Activated T-cell treated with anti-CD3 and anti-CD28 coated beads for 1 hour (primary cell): ENCODE measurements around the gene CLIP4.

Source experiments
- DNase-seq: peaks from one replicate; pipeline ENCODE4 v3.0.0-alpha.2; 2020; ENCODE audit warnings: low read depth

The CLIP4 gene

GRCh38 chr2:29189052-29189451 is 73.8 kb downstream of the CLIP4 start:
- no peak for DNase-seq

- no peak for DNase-seq
Measured at GRCh38 chr2:29191817-29192216, 76.6 kb downstream of the CLIP4 start.

GRCh38 chr2:29192526-29192925 is 77.3 kb downstream of the CLIP4 start:
- DNase-seq, result no peak

- DNase-seq, result no peak
Measured at GRCh38 chr2:29193111-29193510, 77.9 kb downstream of the CLIP4 start.

DNA sequence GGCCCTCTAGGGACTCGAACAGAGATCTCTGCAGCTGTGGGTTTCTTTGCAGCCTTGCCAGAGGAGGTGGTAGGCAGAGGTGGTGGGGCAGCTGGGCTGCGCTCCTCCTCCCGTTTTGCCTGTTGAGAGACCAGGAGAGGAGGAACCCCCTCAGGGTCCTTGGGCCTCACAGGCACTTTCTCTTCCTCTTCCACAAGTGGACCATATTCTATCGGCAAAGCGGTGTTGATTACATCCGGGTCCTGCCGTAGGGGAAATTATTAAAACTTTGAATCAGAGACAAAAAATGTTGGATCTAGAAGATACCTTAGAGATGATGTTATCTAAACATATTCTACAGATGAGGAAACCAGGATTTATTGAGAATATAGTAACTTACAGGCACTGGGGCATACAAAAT is 78.5 kb downstream of the CLIP4 start:
- DNase-seq, result no peak

DNA sequence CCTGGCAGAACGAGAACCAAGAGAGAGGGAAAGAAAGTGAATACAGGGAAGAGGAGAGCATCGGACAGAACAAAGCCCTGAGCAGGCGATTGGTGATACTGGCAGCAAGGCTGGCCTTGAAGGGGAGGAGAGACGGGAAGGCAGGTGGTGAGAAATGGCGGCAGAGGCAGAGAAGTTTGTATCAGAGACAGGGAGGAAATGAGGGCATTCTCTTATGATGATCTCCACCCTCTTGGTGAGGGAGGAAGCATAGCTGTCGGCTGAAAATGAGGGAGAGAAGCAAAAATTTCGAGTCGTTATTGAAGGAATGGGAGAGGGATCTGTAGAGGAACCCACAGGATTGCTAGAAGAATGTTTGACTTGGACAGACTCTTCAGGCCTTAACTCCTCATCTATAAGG is 80.6 kb downstream of the CLIP4 start:
- no peak for DNase-seq

DNA sequence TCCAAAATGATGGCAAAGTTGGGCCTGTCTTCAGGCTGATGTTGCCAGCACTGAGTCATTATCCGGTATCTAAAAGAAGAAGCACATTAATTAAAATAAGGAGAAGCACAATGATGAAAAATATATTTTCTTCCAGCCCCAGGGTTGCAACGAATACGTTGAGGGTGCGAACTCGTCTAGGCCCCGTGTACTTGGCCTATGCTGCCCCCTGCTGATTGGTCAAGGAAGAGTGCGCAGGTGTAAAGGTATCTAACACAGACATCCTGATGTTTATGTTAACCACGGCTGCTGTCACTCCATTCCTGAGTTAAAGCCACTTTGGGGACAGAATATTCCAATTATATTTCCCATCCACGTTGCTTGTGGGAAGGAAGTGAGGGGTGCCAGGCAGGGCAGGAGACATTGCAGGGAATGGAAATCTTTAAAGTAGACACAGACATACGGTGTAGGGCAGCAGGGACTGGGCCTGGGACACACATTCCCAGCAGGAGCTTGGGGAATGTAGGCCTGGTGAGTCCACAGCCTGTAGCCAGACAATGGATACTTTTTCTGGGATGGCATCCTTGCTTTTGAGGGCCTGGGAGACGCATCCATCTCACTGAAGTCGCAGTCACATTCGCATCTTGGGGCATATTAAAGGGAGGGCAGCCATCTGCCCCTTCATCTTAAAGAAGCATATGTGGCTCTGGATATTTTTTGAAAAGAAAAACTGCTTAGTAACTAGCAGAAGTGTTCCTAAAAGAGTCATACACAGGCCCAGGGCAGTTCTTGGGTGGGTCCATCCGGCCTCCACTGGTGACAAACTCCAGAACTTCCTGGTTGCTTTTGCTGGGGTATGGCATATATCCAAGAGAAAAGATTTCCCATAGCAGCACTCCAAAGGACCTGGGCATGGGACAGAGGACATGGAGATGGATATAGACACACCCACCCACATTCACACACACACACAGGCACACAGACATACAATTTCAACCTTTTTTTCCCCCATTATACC is 81.9 kb downstream of the CLIP4 start:
- peak; percentile 75 for DNase-seq

DNA sequence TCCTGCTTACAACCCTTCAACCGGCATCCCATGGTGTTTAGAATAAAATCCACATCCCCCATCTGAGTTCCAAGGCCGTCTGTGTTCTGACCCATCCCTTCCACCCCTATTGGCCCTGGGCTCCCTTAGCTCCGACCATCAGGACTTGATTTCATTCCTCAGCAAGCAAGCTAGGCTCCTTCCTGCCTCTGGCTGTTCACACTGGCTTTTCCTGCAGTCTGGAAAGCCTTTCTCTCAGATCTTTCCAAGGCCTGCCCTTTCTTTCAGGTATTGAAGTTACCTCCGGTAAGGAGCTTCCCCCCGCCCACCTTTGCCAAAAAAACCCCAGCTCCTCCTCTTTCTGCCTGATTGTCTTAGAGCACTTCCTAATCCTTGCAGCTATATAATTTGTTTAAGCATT is 86.8 kb downstream of the CLIP4 start:
- no peak for DNase-seq

GRCh38 chr2:29202819-29203495 is 87.7 kb downstream of the CLIP4 start:
- no peak for DNase-seq

GRCh38 chr2:29206941-29207340 is 91.7 kb downstream of the CLIP4 start:
- DNase-seq, result no peak

DNA sequence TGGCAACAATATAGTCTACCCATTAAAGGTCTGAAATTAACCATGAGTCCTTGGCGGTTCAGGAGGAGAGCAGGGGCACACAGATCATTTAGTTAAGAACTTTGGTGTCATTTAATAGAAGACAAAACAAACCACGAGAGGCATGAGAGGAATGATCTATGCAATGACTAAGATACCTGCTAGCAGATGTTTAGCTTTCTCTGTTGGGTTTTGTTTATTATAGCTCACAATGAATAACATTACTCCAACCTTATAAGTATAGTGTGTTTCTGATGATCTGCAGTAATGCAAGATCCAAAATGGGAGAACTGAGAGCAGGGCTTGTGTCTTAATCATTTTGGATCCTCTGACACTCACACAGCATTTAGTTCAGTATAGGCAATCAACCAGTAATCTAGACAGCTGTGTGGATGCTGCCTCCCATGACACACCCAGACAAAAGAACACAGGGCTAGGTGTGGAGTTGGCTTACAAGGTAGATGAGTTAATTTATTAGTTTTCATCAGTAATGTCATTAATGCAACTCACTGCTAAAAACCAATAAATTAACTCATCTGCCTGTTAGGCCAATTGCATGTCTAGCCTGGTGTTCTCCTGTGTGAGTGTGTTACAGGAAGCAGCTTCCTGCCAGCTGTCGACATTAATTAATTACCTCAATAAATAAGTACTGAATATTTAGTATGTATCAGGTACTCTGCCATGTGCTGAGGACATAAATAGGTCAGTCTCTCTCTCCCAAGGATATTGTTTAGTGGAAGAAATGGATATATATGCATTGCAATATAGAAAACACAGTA is 92.3 kb downstream of the CLIP4 start:
- no peak for DNase-seq

DNA sequence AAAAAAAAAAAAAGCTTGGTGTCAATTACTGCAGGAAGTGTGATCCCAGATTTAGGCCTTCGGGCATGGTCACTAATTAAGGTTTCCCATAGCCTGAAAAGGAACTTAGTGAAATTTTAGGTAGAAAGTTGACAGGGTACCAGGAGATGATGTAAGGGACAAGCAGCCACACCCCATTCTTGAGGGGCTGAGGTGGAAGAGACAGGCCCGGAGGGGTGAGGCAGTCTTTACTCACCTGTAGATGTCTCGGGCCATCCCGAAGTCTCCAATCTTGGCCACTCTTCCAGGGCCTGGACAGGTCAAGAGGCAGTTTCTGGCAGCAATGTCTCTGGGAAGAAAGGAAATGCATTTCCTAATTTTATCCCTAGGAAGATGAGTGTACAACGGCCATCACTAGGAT is 94.3 kb downstream of the CLIP4 start:
- DNase-seq, result no peak

- no peak for DNase-seq
Measured at GRCh38 chr2:29212009-29212408, 96.8 kb downstream of the CLIP4 start.

GRCh38 chr2:29213888-29214291 is 98.7 kb downstream of the CLIP4 start:
- DNase-seq, result no peak

DNA sequence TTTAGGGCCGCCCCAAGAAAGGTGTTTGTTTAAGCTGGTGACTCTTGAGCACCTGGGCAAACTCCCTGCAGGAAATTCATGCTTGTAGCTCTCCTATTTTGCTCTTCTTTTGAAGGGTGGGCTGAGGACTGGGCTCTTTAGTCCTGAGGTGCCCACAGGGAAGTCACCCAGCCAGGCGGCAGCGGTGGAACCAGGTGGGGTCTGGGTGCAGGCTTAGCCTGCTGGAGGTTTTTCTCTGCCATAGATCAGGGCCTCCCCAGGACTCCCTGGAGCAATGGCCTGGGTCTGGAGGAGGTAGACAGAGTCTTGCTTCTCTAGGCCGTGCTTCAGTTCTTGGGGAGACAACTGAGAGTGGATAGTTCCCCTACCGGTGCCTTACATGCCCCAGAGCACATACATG is 99.9 kb downstream of the CLIP4 start:
- DNase-seq, result no peak

DNA sequence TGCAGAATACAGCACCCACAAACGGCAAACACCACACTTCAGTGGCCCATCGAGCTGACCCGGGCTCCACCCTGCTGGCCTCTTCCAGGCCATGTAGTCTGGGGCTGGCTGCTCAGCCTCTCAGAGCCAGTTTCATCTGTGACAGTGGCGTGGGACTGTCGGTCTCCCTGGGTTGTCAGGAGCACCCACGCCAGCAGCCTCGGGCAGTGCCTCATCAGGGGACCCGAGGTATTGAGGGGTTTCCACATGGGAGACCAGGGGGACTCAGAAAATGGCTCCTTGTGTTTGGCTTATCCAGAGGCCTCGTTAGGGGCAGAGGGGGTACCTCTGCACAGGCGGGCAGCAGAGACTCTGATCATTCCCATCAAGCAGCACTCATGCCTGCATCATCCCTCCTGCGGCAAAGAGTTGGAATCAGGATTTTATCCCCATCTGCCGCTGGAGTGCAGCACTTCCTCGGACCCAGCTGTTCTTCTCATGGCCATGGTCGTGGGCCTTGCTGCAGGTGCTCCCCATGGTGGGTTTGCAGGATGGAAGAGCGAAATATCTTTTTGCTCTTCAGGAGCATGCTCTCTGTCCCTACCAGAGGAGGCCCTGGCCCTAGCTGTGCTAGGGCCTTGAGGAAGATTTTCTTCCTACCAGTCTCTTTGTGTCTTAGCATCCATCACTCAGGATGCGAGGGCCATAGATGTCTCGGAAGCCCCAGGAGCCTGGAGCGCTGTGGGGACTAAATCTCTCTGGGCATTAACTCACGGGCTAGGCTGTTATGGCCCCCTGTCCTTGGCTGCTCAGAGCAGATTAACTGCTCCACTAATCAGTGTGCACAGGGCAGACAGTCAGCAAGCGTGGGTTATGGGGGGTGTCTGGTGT is 100.8 kb downstream of the CLIP4 start:
- DNase-seq, result no peak

DNA sequence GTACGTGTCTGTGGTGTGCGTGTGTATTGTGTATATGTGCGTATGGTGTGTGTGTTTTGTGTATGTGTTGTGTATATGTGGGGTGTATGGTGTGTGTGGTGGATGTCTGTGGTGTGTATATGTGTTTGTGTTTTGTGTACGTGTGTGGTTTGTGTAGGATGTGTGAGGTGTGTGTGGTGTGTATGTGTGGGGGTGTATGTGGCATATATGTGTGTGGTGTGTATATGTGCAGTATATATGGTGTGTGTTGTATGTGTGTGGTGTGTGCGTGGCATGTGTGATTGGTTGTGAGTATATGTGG is 101.3 kb downstream of the CLIP4 start:
- DNase-seq, result no peak

DNA sequence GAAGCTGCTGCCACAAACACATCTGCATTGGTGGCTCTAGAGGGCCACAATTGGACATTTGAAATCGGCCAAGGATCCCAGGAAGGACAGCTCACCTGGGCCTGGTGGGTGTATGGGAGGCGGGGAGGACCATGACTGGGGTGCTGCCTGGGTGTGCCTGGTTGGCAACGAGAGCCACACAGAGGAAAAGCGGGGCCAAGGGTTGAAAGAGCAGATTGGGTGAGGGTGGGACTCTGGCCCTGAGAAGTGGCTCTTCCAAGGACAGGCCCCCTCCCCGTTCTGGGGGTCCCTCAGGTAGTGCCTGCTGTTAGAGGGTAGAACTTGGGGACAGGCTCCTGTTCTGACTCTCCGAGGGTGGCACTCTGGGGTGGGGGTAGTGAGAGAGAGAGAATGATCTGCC is 102.9 kb downstream of the CLIP4 start:
- DNase-seq, result no peak

- DNase-seq, result no peak
Measured at GRCh38 chr2:29218550-29219125, 103.4 kb downstream of the CLIP4 start.

DNA sequence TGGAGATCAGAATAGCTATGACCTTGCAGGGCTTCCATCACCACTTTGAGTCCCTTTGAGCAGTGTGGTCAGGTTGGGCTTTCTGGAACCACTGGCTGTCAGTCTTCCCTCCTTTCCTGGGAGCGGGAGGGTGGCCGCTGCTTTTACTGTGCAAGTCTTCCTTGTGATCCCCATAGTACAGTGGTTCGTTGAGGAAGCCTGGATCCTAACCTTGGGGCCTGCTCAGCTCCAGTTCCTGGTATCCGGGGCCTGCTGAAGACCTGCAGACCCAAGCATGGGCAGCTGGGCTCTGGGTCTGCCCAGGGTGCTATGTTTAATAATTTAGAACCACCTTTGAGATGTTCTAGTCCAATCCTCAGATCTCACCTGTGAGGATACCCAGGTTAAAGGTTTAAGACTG is 104.2 kb downstream of the CLIP4 start:
- DNase-seq, result no peak

- DNase-seq, result no peak
Measured at GRCh38 chr2:29220506-29221270, 105.5 kb downstream of the CLIP4 start.
